Measurements from ENCODE around the gene COX15.

GRCh38 chr10:99743841-99744240 lies 11.9 kb upstream of the COX15 start:
- TF ChIP-seq CTCF (IDR thresholded peaks at IDR 0.05) (no peak), EP300 (IDR thresholded peaks at IDR 0.05) (no peak), POLR2AphosphoS5 (IDR thresholded peaks at IDR 0.05) (no peak)

Data from stomach (tissue), 4 donors.